GM19043 (cell line): ENCODE data around the gene NKTR.

ENCODE experiments used
- ATAC-seq: cut with Tn5 transposase; IDR thresholded peaks from one replicate; pipeline ENCODE4 v1.9.1; 2021; ENCODE audit warnings: low read depth; ENCODE audit not compliant: unreplicated experiment

NKTR gene

DNA sequence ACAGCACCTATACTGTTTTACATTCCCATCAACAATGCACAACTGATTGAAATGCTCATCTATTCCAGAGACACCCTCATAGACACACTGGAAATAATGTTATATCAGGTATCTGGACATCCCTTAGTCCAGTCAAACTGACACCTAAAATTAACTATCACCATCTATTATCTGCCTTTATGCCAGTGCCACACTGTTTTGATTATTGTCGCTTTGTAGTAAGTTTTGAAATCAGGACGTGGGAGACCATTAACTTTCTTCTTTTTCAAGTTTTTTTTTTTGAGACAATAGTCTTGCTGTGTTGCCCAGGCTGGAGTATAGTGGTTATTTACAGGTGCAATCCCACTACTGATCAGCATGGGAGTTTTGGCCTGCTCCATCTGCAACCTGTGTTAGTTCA lies 75.4 kb downstream of the NKTR start:
- ATAC-seq, result no peak

DNA sequence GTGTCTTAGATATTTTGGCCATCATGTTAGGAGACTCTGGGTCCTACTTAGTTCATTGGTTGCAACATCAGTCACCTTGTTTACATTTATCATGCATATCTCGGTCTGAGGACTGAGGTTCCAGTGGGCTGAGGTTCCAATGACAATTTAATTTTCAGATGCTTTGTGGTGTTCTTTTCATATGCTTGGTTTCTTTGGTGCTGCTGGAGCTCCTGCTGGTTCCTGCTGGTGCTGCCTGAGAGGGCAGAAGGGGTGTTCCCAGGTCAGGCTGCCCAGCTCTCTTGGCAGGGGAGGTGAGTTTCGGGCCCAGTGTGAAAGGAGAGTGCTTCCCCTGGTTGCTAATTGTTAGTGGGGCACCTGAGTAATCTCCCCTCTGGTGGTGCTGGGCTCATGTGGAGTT lies 78.0 kb downstream of the NKTR start:
- ATAC-seq, result no peak

DNA sequence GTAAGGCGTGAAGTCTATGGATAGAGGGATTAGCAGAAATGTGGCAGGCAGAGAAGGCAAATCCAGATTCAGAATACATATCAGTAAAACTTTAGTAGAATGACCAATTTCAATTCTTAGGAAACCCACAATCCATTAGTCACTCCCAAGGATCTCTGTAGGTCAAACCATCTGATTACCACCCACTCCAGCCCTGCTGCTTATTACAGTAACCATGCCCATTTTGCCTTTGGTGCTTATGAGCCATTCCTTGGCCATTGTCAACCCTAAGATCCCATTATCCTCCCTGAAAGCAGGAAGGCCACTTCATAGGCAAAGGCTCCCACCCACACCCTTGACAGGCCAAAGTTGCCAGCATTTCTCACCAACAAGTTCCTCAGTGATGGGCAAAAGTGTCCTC lies 79.8 kb downstream of the NKTR start:
- no peak for ATAC-seq

DNA sequence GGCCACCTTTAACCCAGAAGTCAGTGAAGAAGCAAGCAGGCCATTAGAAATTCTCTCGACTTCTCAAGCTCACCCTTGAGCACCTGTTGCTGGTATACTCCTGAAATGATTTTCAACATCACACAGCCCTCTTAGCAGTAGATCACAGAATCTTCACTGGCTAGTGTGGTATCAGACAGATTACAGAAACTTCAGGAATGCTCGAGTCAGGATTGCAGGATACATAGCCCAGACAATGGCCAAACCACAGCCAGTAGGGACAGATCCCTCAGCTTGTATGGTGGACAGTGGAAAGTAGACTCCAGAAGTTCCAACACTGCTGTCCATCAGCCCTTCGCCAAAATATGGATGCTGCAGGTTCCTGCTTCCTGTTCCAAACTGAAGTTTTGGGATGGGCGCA lies 80.3 kb downstream of the NKTR start:
- ATAC-seq, result no peak

DNA sequence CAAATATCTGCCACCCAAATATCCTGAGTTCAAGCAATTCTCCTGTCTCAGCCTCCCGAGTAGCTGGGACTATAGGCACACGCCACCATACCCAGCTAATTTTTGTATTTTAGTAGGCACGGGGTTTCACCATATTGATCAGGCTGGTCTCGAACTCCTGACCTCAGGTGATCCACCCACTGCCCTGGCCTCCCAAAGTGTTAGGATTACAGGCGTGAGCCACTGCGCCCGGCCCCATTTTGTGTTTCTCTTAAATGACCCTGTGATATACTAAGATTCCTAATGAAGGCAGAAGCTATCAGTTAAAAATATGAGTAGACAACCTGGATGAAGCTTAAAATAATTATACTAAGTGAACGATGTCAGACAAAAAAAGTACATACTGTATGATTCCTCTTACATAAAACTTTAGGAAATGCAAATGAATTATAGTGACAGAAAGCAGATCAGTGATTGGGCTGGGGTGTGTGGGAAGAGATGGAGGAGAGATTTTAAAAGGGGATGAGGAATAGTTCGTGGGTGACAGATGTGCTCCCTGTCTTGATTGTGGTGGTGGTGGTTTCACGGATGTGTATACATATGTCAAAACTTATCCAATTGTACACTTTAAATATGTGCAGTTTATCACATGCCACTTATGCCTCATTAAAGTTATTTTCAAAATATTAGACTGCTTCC lies 81.0 kb downstream of the NKTR start:
- no peak for ATAC-seq

DNA sequence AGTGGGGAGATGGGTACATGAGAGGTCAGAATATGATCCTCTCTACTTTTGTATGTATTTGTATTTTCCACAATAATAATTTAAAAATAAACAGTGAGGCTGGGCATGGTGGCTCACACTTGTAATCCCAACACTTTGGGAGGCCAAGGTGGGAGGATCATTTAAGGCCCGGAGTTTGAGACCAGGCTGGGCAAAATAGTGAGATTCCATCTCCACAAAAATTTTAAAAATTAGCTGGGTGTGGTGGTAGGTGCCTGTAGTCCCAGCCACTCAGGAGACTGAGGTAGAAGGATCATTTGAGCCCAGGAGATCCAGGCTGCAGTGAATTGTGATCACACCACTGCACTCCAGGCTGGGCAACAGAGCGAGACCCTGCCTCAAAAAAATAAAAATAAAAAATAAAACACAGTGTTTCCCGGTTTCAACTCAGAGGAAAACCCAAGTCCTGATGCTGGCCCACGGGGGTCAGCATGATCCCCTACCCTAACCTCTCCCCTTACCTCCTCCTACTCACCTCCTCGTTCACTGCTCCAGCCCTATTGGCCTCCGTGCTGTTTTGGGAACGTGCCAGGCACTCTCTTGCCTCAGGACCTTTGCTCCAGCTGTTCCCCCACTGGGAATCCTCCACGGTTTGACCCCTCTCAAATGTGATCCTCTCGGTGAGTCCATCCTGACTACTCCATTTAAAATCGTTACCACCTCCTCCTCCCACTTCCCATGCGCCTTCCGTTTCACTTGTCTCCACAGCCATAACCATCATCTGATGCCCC lies 82.0 kb downstream of the NKTR start:
- ATAC-seq, result no peak

DNA sequence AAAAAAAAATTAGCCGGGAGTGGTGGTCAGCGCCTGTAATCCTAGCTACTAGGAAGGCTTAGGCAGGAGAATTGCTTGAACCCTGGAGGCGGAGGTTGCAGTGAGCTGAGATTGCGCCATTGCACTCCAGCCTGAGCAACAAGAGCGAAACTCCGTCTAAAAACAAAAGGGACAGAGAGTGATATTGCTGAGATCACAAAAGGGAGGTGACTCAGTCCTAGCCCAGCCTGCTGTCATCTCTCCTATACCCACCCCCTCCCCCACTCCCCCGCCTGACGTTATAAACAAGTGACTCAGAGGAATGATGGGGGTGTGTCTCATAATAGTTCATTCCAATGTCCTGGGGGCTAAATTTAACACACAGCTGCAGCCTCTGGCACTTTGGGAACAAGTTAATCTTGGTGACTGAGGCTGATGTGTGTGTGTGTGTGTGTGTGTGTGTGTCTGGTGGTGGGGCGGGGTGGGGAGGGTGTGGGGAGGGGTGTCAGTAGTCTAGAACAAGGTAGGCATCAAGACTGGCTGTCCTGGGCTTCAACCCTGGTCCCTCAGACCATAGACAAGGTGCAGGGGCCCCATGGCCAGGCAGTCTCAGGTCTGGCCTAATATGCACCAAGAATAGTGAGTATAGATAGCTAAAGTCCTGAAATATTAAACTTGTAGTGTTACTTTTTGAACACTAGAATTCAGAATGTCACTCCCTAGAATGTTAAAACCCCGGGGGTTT lies 83.6 kb downstream of the NKTR start:
- no peak for ATAC-seq

DNA sequence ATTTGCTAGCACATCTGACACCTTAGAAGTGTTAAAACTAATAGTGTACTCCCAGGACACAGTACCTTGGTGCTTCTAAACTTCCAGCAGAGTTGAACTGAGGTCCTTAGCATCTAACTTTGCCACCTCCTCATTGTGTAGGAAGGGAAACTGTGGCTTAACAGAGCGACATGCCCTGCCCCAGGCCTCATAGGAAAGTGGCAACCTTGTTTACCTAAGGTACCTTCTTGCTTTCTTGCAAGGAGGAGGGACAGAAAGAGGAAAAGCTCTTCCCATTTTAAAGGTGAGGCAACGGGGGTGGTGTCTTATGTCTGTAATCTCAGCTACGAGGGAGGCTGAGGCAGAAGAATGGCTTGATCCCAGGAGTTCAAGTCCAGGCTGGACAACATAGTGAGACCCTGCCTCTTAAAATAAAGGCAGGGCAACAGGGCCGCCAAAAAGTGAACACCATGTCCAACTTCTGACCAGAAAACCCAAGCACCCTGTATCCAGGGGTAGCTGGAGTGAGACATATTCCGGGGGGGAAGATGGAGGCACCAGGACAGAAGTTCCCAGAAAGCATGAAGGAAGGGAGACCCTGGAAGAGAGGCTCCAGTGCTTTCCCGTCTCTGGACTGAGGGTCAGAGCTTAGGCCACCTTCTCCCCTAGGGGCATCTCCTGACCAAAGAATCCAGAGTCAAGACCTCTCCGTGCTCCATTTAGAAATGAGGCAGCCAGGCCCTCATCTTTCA lies 84.3 kb downstream of the NKTR start:
- ATAC-seq, result no peak

DNA sequence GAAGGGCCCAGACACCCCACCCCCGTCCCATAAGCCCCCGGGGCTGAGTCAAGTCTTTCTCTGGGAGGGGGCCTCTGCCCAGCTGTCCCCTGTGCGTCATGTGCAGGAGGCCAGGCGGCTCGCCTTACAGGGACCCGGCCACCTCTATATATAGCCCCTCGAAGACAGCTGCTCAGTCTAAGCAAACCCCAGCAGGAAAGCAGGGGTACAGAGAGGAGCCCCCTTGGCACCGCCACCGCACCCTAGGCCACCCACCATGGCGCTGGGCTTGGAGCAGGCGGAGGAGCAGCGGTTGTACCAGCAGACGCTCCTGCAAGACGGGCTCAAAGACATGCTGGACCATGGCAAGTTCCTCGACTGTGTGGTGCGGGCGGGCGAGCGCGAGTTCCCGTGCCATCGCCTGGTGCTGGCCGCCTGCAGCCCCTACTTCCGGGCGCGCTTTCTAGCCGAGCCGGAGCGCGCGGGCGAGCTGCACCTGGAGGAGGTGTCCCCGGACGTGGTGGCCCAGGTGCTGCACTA lies 84.9 kb downstream of the NKTR start, which contains the start of gene KLHL40:
Gene KLHL40, plus strand, starts transcription at position 175 of the 519 bp plus-strand sequence. Its CDS starts 82 bp downstream, at position 257.
- ATAC-seq, result no peak

DNA sequence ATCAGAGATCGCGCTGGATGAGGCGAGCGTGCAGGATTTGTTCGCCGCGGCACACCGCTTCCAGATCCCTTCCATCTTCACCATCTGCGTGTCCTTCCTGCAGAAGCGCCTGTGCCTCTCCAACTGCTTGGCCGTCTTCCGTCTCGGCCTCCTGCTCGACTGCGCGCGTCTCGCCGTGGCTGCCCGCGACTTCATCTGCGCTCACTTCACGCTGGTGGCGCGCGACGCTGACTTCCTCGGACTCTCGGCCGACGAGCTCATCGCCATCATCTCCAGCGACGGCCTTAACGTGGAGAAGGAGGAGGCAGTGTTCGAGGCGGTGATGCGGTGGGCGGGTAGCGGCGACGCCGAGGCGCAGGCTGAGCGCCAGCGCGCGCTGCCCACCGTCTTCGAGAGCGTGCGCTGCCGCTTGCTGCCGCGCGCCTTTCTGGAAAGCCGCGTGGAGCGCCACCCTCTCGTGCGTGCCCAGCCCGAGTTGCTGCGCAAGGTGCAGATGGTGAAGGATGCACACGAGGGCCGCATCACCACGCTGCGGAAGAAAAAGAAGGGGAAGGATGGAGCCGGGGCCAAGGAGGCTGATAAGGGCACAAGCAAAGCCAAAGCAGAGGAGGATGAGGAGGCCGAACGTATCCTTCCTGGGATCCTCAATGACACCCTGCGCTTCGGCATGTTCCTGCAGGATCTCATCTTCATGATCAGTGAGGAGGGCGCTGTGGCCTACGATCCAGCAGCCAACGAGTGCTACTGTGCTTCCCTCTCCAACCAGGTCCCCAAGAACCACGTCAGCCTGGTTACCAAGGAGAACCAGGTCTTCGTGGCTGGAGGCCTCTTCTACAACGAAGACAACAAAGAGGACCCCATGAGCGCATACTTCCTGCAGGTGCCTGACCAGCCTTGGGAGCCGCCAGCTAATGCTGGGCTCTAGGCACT lies 85.7 kb downstream of the NKTR start:
- ATAC-seq, result no peak

DNA sequence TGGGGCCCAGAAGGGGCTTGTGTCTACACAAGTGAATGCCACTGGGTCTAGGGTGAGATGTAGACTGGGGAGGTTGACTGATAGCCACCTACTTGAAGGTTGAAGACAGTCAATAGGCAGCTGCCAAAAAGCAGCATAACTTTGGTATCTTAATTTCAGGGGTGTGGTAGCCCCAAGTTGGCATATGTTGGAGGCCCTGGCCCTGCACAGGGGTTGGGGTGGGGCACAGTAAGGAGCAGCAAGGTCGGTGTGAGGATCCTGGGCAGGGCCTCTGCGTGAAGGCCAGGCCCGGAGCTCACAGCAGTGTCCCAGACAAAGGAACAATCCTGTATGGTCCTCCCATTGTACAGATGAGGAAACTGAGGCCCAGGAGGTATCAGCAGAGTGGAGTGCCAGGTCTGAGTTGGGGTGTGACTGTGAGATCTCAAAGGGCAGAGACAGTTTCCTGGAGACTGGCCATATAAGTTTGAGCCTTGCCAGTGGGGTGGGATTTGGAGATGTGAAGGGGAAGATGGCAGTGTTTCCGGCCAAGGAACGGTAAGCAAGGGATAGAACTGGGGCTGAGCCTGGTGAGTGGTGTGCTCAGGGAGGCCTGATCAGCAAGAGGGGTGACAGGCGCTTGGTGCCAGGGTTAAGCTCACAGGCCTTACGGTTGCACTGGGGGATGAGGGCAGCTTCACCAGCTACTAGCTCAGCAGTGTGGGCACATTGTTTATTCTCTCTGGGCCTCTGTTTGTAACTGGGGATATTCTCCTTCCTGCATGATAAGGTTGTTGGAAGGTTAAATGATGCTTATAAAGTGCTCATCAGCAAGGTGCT lies 86.6 kb downstream of the NKTR start:
- ATAC-seq, result no peak

DNA sequence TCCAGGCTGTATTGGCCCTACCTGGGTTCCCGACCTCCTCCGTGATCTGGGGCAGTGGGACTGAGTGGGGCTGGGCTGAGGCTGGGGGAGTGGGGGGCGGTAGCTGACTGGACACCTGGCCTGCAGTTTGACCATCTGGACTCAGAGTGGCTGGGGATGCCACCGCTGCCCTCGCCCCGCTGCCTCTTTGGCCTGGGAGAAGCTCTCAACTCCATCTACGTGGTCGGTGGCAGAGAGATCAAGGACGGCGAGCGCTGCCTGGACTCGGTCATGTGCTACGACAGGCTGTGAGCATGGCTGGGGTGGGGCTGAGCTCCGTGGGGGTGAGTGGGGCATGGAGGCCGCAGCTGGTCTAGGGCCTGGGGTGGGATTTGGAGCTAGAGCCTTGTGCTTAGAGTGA lies 87.5 kb downstream of the NKTR start:
- no peak for ATAC-seq

DNA sequence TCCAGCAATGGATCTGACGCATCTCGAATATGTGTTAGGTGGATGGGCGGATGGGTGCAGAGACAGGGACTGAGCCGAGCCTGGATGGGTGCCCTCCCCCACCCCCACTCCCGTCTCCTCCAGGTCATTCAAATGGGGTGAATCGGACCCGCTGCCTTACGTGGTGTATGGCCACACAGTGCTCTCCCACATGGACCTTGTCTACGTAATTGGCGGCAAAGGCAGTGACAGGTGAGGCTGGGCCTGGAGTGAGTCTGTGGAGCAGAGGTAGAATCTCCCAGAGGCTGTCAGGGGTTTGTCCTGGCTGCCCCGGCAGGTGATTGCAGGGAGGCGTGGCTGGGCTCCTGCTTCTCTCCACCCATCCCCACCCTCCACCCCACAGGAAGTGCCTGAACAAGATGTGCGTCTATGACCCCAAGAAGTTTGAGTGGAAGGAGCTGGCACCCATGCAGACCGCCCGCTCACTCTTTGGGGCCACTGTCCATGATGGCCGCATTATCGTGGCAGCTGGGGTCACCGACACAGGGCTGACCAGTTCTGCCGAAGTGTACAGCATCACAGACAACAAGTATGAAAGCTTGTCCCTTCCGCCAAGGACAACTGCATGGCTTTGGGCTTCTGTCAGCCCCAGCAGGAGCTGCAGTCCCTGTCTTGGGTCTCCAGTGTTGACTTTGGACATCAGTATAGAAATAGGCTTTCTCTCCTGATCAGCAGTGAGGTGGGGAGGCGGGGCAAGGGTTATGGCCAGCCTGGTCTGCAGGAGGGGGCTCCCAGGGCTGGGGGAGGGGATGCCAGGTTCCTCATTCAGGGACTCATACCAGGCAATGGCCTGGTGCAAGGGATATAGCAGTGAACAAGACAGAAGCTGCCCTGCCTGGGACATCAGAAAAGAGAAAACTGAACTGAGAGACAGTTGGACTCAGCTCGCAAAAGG lies 88.3 kb downstream of the NKTR start:
- no peak for ATAC-seq

DNA sequence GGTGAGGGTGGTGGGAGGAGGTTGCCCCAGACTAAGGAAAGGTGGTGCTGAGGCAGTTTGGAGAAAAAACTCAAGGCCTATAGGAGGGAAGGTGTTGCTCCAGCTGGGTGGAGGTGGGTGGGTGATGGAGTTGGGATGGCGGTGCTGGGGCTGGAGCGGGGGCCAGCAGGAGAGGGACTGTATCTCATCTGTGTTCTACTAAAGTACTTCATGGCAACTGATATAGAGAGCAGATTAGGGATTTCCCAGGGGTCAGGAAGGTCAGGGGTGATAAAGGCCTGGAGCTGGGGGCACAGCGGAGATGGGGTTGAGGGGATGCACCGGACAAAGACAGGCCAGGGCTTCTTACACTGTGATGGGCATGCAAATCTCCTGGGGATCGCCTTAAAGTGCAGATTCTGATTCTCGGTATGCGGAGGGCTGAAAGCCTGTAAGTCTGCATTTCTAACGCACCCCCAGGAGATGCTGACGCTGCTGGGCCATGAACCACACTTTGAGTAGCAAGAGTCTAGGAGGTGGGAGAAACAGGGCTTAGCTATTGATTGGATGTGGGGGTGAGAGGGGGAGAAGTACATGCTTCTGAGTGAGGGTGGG lies 89.0 kb downstream of the NKTR start:
- ATAC-seq, result no peak

DNA sequence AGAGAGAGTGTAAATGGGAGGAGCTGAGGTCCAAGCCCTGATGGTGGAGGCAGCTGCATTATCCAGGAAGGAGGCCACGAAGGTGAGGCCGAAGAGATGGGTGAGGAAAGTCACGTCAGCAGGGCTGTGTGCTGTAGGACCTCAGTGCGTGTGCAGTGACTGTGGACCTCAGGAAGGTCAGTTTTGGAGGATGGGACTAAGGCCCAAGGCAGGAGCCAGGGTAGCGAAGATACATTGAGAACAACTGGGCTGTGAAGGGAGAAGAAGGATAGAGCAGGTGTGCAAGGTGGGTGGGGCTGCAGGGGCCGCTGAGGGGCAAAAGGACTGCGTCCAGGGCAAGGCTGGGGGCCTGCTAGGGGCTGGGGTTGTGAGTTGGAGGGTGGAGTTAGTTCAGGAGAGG lies 89.7 kb downstream of the NKTR start:
- ATAC-seq, result no peak

DNA sequence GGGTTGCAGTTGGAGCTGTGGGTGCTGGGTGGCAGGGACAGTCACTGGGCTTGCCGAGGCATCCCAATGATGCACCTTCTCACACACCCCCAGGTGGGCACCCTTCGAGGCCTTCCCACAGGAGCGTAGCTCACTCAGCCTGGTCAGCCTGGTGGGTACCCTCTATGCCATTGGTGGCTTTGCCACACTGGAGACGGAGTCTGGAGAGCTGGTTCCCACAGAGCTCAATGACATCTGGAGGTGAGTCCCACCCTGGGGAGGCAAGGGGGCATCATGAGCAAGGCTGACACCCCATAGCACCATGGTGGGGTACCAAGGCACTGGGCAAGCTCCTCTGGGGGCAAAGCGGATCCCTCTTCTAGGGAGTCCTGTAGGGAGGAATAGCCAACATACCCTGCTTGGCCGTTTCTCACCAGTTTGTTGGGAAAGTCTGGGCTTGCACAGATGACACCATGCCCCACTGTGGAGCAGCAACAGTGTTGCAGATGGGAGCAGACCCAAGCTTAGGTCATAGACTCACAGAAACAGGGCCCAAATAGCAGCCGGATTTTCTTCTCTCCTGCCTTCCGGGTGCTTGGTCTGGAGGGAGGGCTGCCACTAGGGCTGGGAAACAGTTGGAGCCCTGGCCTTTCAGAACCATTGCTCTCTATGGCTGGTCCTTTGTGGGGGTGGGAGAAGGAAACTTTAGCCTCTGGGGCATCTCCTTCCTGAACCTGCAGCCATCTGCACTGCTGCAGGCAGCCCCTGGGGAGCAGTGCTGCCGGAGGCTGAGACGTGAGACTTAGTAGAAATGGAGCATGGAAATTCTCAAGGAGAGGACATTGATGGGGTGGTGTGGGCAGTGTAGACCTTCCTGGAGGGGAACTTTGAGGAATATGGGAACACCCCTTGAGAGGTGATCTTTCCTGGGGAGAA lies 90.5 kb downstream of the NKTR start:
- no peak for ATAC-seq
